GM19397 (cell line): ENCODE results near the gene PHF23.

Experiments used
- ATAC-seq: cut with Tn5 transposase; IDR thresholded peaks from one replicate; pipeline ENCODE4 v1.9.1; 2021; ENCODE audit warnings: mild to moderate bottlenecking, moderate library complexity; ENCODE audit not compliant: unreplicated experiment

PHF23 gene

DNA sequence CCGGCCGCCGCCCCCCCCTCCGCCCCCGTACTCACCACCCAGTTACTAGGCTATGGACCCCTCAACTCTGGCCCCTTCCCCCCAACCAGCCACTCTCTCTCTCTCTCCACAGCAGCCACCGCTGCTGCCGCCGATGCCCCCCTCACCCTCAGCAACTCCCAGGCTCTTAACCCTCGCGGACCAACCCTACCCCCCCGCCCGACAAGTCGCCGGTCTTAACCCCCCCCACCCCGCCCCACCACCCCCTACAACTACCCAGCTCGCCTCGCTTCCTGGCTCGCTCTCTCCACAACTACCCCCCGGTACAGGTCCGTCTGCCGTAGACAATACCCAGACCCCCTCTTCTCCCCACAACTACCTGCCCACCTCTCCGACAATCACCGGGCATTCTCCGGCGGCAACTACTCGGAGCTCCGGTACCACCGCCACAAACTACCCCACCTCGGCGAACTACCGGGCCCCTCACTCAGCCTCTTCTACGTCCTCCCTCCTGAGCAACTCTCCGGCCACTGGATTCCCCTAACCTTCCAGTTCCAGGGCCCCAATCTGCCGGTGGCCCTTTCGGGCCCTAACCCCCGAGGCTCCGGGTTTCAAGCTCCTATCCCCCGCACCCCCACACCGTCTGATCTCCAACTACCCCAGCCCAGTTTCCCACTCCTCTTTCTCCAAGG lies 702 bp downstream of the PHF23 start:
- no peak for ATAC-seq

DNA sequence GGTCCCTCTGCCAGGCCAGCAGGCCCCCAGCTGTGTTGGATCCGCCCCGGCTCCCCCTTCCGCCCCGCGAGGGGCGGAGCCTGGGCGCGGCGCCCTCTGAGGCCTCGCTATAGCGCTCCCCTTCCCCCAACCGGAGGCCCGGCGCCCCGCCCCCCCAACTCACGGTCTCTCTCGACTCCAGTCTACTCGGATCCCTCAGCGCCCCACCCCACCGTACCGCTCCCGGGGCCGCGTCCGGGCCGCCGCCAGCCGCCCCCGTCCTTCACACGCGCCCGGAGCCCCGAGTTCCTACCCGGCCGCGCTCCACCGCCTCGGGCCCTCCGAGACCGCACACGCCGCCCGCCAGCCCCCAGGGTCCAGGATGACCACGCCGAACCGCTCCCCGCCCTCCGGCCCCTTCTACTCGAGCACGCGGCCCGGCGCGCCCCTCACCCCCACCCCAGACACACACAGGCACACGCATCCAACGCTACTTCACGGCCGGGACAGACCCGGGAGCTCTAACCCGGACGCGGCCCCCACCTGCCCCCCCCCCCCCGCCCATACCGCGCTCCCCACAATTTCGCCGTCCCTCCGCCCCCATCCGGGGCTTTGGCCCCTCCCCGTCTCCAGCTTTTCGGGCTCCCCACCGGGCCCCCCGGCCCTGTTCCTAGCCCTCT lies 1.4 kb downstream of the PHF23 start:
- no peak for ATAC-seq

DNA sequence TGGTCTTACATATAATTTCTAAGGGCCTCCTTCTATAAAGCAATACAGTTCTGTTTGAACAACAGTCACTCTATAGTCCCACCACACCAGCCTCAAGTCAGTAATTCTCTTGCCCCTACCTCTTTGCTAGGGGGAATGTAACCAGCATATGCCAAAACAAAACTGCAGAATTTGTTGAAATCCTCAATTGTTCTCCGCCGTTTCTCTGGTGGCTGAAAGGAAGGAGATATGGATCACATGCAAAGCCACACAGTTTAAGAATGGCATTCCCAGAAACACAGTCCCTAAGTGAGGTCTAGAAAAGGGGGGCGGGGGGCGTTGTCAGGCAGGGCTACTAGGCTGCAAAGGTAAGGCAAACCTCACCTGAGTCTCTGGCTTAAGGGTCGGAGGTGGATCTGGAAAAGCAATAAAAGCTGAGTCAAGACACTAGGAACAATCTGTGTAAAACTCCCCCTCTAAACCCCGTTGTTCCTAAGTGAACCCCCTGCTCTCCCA lies 1.9 kb downstream of the PHF23 start:
- ATAC-seq = no peak

DNA sequence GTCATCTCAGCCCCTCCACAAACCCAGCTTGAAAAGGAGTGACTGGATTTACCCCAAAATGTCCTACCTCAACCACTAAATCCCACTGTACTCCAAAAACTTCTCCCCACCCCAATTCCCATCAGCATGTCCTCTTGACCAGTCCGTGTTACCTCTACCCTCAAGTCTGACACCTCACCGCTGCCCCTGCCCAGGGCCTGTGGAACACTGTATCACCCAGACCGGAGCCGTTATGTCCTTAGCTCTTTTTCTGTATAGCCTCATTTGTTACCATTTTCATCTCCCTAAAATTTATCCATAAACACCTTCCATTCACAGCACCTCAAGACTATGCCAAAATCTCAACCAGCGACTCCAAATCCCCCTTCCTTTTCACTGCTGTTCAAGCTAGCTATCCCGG lies 2.4 kb downstream of the PHF23 start:
- ATAC-seq = no peak

DNA sequence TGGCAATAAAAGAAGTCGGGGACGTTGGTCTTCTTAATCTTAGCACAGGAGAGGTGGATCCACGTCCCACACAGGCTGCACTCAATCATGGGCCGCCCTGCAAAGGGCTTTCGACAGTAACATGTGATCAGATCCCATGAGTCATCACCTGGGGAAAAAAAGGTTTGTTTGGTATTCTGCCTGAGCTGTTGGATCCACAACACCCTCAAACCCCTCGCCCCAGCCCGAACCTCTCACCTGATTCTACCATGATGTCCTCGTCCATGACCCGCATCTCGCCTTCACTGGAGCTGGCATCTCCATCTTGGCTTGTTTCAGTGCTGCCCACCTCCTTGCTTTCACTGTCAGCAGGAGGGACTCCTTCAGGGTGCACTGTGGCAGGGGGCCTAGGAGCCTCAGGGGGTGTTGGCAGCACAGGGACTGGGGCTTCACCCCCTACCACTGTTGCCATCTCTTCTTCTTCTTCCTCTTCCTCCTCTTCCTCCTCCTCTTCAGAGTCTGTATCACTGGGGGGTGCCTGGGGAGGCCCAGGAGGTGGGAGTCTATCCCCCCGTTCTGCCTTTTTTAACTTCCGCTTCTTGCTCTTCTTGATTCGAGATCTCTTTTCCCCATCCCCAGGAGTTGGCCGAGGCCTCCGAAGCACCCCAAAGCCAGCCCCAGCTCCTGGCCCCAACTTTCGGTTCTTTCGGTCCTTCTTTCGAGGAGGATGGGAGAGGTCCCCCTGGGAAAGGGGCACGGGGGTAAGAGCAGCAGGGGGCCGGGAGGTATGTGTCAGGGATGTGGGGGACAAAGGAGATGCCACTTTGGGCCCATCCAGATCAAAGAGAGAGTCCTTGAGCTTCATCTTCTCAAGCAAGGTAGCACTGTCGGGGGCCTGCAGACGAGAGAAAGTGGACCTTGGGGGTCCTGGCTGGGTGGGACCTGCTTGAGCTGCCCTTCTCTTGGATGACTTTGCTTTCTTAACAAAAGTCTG lies 3.3 kb downstream of the PHF23 start:
- no peak for ATAC-seq

DNA sequence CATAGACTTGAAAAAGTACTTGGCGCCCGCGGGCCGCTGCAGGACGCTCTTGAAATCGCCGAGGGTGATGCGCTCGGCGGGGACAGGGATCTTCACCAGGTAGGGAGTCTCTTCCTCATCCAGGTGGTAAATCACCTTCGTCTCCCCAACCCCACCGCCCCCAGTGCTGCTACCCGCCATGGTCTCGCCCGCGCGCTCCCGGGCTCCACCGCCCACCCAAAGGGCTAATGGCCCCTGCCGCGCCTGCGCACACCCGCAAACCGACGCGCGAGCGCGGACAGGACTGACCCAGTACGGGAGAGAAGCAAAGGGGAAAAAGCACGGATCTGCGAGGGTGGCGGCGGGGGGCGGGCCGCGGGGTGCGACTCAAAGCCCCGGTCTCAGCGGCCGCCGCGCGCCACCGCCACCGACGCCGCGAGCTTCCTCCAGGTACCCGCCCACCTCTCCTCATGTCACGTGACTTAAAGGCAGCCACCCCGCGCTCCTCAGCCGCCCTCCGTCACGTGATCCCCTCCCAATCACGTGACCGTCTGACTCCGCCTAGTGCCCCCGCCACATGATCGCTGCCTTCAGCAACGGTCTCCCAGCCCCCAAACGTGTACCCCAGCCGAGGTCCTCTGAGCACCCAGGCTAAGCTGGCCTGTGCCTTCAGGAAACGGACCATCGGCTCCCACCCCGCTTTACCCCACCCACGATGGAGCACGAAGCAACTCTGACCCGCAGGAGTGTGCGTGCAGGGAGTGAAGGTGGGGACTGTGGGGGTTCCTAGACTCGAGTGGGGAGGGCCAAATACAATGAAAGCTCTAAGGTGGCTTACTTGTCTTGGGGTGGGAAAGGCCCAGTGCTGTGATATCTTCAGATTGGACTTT lies 4.9 kb downstream of the PHF23 start, which contains the start of gene DVL2:
Gene DVL2, minus strand, starts transcription at position 435 of the 869 bp plus-strand sequence. Its CDS starts 255 bp downstream, at position 180.
- ATAC-seq = peak; percentile 66

DNA sequence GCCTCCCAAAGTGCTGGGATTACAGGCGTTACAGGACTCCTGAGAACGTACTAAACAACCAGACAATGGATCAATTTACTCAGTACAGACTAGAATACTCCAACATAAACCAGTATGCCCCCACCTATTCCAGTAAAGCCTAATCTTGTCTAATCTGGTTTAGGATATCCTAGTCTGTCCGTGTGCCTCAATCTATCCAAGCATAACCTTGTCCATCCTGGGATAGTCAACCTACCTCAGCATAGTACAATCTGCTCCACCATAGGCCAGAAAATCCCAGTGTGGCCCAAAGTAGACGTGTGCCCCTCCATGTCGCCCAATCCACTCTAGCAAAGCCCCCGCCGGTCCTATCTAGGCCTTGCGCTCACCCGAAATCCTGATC lies 5.6 kb downstream of the PHF23 start:
- ATAC-seq = no peak

DNA sequence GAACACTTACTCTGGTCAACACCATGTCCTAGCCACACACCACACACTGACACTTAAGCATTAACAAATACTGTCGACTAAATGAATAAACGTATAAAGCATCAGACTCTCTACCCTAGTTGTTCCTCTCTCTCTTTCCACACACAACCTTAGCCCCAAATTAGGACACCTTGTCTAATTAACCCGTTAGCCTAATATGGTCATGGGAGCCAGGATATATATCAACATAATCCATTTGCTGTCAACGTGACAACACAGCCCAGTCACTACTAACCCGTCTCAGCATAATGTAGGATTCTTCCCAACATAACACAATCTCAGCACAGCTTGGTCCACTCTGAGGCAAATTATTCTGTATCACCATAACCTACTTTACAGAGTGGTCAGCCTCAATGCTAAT lies 7.1 kb downstream of the PHF23 start:
- no peak for ATAC-seq

DNA sequence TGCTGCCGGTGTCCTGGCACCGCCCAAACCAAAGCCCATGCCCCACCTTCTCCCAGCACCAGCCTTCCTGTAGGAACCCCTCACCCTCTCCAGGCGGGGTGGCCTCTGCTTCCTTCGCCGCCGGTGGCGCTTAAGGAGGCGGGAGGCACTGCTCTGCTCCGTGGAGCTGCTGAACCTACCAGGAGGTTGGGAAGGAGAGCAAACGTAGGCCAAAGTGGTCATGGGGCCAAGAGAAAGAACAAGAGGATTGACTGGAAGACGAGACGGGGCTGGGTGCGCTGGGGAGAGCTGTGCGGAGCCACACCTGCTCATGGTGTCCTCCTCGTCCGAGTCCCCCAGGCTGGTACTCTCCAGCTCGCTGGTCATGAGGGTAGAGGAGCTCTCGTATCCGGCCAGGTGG lies 9.8 kb downstream of the PHF23 start:
- ATAC-seq = no peak

DNA sequence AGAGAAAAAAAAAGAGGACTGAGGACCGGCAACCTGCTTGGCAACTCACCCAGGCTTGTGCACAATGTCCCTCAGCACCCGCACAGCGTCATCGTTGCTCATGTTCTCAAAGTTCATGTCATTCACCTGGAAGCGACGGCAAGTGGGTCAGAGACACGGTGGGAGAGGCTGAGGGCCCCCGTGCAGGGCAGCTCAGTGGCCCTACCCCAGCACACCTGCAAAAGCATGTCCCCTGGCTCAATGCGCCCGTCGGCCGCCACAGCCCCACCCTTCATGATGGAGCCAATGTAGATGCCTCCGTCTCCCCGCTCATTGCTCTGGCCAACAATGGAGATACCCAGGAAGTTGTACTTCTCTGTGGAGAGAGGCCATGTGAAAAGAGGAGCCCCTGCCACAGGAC lies 10.3 kb downstream of the PHF23 start:
- ATAC-seq = no peak

DNA sequence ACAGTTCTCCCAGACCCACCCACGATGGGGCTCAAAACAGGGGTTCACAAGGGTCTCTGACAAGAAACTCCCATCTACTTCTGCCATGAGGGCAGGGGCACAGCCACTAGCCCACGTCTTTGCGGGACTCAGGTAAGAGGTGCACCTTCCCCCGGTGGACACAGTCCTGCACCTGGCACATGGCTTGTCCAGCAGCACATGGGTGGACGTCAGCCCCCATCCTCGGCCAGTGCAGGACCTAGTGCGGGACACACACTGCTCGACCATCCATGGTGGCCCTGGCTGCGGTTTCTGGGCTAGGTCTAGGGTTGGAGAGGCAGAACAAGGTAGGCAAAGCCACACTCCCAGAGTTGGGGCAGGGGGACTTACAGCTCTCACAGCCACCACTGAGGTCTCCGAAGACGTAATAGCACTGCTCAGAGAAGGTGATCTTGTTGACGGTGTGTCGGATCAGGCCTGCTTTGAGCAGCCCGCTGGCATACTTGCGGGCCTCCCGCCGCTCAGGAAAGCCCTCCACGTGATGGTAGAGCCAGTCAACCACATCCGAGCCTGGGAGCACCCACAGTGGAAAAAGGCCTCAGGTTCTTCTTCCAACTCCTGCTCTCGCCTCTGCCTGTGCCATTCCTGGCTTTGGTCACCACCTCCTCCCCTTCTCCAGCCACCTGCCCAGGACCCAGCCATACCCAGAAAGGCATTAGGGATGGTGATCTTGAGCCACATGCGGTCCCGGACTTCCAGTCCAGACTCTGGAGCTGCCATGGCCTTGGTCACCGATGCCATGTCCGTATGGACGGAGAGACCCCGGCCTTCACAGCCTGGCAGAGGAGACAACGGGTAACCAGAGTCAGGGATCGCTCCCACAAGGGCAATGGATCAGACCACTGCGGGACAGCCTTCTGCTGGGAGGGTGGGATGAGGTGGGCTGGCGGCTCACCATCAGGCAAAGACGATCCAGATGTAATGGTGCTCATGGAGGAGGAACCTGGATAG lies 12.2 kb downstream of the PHF23 start:
- ATAC-seq = no peak

DNA sequence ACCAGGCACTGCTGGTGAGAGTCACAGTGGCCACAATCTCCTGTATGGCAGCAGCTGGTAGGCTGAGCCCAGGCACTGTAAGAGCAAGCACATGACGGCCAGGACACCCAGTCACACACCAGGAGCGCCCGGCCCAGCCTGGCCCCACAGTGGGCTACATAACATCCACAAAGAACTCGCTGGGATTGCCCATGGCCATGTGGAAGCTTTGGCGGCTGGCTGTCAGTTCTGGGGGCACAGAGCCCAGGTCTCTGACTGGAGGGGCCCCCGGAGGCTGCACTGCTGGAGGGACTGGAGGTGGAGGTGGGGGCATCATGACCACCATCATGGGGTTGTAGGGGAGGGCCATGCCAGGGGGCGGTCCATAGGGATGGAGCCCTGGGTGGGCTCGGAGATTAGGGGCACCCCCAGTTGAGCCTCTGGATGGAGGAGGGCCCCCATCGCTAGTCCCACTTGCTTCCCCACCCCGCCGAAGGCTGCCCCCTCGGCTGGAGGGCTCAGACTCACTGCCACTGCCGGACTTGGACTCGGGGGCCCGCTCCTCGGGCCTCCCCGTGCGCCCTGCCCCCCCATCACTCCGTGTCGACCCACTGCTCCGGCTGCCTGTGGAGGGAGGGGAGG lies 13.4 kb downstream of the PHF23 start:
- no peak for ATAC-seq

DNA sequence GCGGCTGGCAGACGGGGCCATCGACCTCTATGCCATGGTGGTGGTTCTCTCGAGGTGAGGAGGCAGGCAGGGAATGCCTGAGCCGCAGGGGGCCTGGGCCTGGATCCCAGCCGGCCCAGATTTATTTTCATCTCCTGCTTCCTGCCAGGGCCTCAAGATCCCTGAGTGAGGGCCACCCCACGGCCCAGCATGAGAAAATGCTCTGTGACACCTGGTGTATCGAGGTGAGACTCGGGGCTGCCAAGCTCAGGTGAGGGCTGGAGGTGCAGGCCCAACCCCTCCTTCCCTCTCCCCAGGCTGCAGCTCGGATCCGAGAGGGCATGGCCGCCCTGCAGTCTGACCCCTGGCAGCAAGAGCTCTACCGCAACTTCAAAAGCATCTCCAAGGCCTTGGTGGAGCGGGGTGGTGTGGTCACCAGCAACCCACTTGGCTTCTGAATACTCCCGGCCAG lies 14.6 kb downstream of the PHF23 start:
- no peak for ATAC-seq

DNA sequence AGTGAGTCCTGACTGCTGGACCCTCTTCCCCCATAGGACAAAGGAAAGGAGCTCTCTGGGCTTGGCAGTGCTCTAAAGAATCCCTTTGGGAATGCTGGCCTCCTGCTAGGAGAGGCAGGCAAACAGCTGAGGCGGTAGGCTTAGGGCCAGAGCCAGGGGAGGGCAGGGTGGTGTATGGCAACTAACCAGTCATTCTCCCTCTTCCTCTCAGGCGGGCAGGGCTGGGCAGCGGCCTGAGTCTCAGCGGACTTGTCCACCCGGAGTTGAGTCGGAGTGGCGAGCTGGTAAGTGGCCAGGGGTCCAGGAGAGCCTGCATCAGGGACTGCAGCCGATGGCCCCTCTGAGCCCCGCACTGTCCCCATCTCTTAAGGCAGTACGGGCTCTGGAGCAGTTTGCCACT lies 15.1 kb downstream of the PHF23 start:
- no peak for ATAC-seq

DNA sequence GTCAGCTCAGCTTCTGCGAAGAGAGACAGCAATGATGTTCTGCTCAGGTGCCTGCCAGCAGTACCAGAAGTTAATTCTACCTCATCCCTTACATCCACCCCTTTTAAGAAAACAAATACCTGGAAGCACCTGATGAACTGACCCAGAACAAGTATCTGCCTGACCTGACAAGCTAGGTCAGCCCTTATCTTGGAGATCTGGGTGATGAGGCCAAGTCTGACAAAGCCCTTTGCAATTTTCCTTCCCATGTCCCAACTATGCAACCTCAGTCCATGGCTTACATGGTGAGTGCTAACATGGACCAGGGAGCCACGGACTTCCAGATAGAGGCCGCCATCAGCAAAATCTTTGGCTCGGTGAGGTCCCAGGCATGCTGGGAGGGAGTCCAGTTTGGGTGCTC lies 15.9 kb downstream of the PHF23 start:
- ATAC-seq = no peak

DNA sequence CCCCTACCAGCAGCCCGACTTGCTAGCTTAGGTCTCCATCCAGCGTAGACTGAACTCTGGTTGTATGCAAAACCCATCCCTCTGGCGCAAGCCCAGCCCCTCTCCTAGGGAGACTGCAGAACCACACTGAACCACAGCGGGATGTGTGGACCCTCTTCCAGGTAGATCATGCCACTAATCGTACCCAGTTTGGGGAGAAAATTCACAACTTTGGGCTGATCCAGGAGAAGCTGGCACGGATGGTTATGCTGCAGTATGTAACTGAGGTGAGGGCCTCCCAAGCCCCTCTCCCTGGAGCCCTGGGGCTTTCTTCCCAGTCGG lies 16.3 kb downstream of the PHF23 start:
- ATAC-seq = no peak

DNA sequence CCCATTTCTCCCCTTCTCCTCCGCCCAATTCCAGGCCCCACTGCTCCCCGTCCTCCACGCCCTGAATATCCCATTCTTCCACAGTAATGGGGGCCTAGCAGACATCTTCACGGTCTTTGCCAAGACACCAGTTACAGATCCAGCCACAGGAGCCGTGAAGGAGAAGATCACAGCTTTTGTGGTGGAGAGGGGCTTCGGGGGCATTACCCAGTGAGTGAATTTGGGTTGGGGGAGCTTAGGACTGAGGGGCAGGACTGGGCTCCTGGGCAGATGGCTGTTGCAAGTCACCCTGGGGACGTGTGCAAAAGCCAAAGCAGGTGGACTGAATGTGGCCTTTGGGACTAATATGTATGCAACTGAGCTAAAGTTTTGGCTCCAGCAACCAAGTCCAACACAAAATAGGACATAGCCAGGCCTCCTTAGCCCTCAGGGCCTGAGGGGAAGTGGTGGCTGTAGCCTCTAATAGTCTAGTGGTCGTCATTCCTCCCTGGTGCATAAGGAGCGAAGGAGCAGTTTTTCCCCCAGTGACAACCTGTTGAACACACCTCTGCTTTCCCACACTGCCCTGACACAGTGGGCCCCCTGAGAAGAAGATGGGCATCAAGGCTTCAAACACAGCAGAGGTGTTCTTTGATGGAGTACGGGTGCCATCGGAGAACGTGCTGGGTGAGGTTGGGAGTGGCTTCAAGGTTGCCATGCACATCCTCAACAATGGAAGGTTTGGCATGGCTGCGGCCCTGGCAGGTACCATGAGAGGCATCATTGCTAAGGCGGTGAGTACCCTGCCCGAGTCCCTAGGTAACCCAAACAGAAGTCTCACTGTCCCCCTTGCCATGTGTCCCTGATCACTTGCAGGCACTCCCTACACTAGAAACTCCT lies 16.9 kb downstream of the PHF23 start:
- ATAC-seq = no peak
